SK-N-SH (cell line): ENCODE measurements around the gene SCNN1A. TPM values are rescaled to one million over a fixed set of nuclear protein-coding genes. Genes with fewer than 3 reads are reported as not detected.

Experiments used
- CTCF ChIA-PET: fragments of 300-600, 350-600 bp; formaldehyde crosslinking; extraction: SDS; loops from one replicate; lab custom pipeline; 2021; lab: Yijun Ruan, JAX
- POLR2A ChIA-PET: fragments of 350-600 bp; sonication (Branson Sonifier 250); formaldehyde crosslinking; extraction: SDS; loops from one replicate; lab custom pipeline; 2020; ENCODE audit warnings: antibody characterized with exemption, inconsistent platforms; lab: Yijun Ruan, JAX
- DNase-seq: peaks from one replicate; pipeline ENCODE4 v3.0.0; 2012
- H2AFZ ChIP-seq: fragments of 200-600 bp; sonication (generic); 2 replicates; pipeline ENCODE4 v1.8.1; 2016; ENCODE audit warnings: antibody characterized with exemption, mild to moderate bottlenecking, low read depth
- H3F3A ChIP-seq: fragments of 200-600 bp; sonication (generic); replicated peaks from 2 replicates; pipeline ENCODE3; 2016; ENCODE audit warnings: antibody characterized with exemption, mild to moderate bottlenecking; ENCODE audit not compliant: insufficient read depth
- H3K27ac ChIP-seq, 2 experiments: fragments of 200-500 bp in 1 of 2; fragments of 200-600 bp in 1 of 2; sonication (Bioruptor generic) in 1 of 2; sonication (generic), shearing (Covaris generic) in 1 of 2; 2 replicates each; pipeline versions ENCODE4 v1.5.1 to v1.6.1; 2014 to 2016; ENCODE audit warnings: low read depth in 2 of 2, inconsistent platforms in 1 of 2, low read length in 1 of 2, mild to moderate bottlenecking in 1 of 2, mixed read lengths in 1 of 2
- H3K27me3 ChIP-seq: fragments of 200-600 bp; sonication (generic), shearing (Covaris generic); 2 replicates; pipeline ENCODE4 v1.6.1; 2016; ENCODE audit warnings: mixed run types; ENCODE audit not compliant: insufficient read depth
- H3K36me3 ChIP-seq, 2 experiments: fragments of 200-500 bp in 1 of 2; fragments of 200-600 bp in 1 of 2; sonication (Bioruptor generic) in 1 of 2; sonication (generic) in 1 of 2; replicated peaks in 1 of 2; 2 replicates each; pipeline versions ENCODE3 to v1.5.1; 2014 to 2016; ENCODE audit warnings: low read length in 1 of 2, mild to moderate bottlenecking in 1 of 2; ENCODE audit not compliant: insufficient read depth in 2 of 2, control insufficient read depth in 1 of 2
- H3K4me1 ChIP-seq, 2 experiments: fragments of 200-500 bp in 1 of 2; fragments of 200-600 bp in 1 of 2; sonication (Bioruptor generic) in 1 of 2; sonication (generic), shearing (Covaris generic) in 1 of 2; 2 replicates each; pipeline versions ENCODE4 v1.5.1 to v1.6.1; 2014 to 2016; ENCODE audit warnings: low read depth in 1 of 2, low read length in 1 of 2, mixed run types in 1 of 2; ENCODE audit not compliant: insufficient read depth in 2 of 2, control insufficient read depth in 1 of 2
- H3K4me2 ChIP-seq: fragments of 200-600 bp; sonication (generic), shearing (Covaris generic); 2 replicates; pipeline ENCODE4 v1.6.1; 2017; ENCODE audit warnings: mixed run types
- H3K4me3 ChIP-seq, 2 experiments: fragments of 200-500 bp in 1 of 2; fragments of 200-600 bp in 1 of 2; sonication (Bioruptor generic) in 1 of 2; sonication (generic), shearing (Covaris generic) in 1 of 2; 2 replicates each; pipeline versions ENCODE4 v1.5.1 to v1.8.1; 2014 to 2016; ENCODE audit warnings: low read depth in 2 of 2, inconsistent platforms in 1 of 2, low read length in 1 of 2, mild to moderate bottlenecking in 1 of 2, mixed read lengths in 1 of 2, moderate library complexity in 1 of 2
- H3K79me2 ChIP-seq: fragments of 200-600 bp; sonication (generic); 2 replicates; pipeline ENCODE4 v1.8.1; 2017; ENCODE audit warnings: mild to moderate bottlenecking; ENCODE audit not compliant: insufficient read depth
- H3K9ac ChIP-seq: fragments of 200-600 bp; sonication (generic); 2 replicates; pipeline ENCODE4 v1.6.1; 2017; ENCODE audit warnings: mixed run types
- H3K9me2 ChIP-seq: fragments of 200-600 bp; sonication (generic); 2 replicates; pipeline ENCODE4 v1.6.1; 2017; ENCODE audit warnings: mixed run types
- H3K9me3 ChIP-seq: fragments of 200-600 bp; sonication (generic); 2 replicates; pipeline ENCODE4 v1.6.1; 2017; ENCODE audit warnings: mixed run types, mild to moderate bottlenecking, moderate library complexity
- H4K20me1 ChIP-seq: fragments of 200-600 bp; sonication (generic); 2 replicates; pipeline ENCODE4 v1.6.1; 2017; ENCODE audit warnings: mild to moderate bottlenecking, mixed run types; ENCODE audit not compliant: insufficient read depth
- ELF1 ChIP-seq: IDR thresholded peaks from 2 replicates; pipeline ENCODE4 v1.4.0; 2012
- EP300 ChIP-seq, 2 experiments: IDR thresholded peaks; 2 replicates each; pipeline versions ENCODE4 v1.4.0 to v1.6.1; 2012; ENCODE audit warnings: borderline replicate concordance in 1 of 2, low read depth in 1 of 2, low read length in 1 of 2
- FOSL2 ChIP-seq: IDR thresholded peaks from 2 replicates; pipeline ENCODE4 v1.4.0; 2012; ENCODE audit warnings: low read depth, mild to moderate bottlenecking, moderate library complexity, borderline replicate concordance
- FOXJ3 ChIP-seq: sonication (generic); formaldehyde crosslinking; IDR thresholded peaks from 2 replicates; pipeline ENCODE4 v1.5.1; 2020; ENCODE audit warnings: mild to moderate bottlenecking, missing genetic modification reagents
- GABPA ChIP-seq: IDR thresholded peaks from 2 replicates; pipeline ENCODE4 v1.4.0; 2012; ENCODE audit warnings: low read depth, mild to moderate bottlenecking
- JUND ChIP-seq: IDR thresholded peaks from 2 replicates; pipeline ENCODE4 v1.4.0; 2012
- NFIC ChIP-seq: IDR thresholded peaks from 2 replicates; pipeline ENCODE4 v1.4.0; 2012; ENCODE audit warnings: borderline replicate concordance
- RAD21 ChIP-seq: IDR thresholded peaks from 2 replicates; pipeline ENCODE4 v1.6.1; 2012; ENCODE audit warnings: mild to moderate bottlenecking, low read length
- RCOR1 ChIP-seq: fragments of 150-350 bp; IDR thresholded peaks from 2 replicates; pipeline ENCODE4 v1.6.1; 2017; ENCODE audit warnings: antibody characterized with exemption, low read length
- REST ChIP-seq: IDR thresholded peaks from 2 replicates; pipeline ENCODE4 v1.6.1; 2012; ENCODE audit warnings: mild to moderate bottlenecking, low read depth, low read length, moderate library complexity
- TAF1 ChIP-seq: IDR thresholded peaks from 2 replicates; pipeline ENCODE4 v1.6.1; 2012; ENCODE audit warnings: low read depth, mild to moderate bottlenecking, low read length, moderate library complexity, borderline replicate concordance
- TEAD4 ChIP-seq: IDR thresholded peaks from 2 replicates; pipeline ENCODE4 v1.4.0; 2012; ENCODE audit warnings: mild to moderate bottlenecking, borderline replicate concordance; ENCODE audit not compliant: insufficient read depth
- WGBS: methylation state at CpG from one replicate; pipeline ENCODE4 v1.1.6; 2017; ENCODE audit warnings: low lambda C conversion rate; 5-methylcytosine and 5-hydroxymethylcytosine counted together
- polyA plus RNA-seq, 3 experiments: library from polyadenylated mRNA; depleted of rRNA; stranded (reverse); fragments of >200 nt; gene quantifications; 2 replicates each; pipeline ENCODE4 v1.2.3, GENCODE V29; 2012
- TF ChIP-seq, protein P1 (sequence below): fragments of 150-350 bp; IDR thresholded peaks from 2 replicates; pipeline ENCODE4 v1.6.1; 2017; ENCODE audit warnings: antibody characterized with exemption, low read length, low read depth, borderline replicate concordance

Gene SCNN1A
- polyA plus RNA-seq, 1 of the 3 experiments (the other 2 are of a cell fraction): 1.6 TPM

DNA sequence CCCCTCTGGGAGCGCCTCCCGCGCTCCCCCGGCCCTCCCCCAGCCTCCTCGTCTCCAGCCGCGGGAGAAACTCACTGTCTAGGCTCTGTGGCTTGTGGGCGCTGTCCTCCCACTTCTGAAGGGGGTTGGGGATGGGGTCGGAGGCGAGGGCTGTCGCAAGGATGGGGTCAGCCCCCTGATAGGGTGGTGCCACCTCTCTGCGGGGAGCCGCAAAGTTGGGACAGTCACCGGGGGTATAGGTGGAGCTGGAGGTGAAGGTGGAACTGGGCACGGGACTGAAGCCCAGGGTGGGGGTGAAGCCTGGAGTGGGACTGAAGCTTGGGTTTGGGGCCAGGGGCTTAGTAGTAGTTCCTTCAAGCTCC, 45.7 kb downstream of the SCNN1A start:
- H4K20me1 ChIP-seq: 0 out of 2 replicates have a peak, but pooled peaks cover 5% of the 10 kb centered on the region
- peaks cover 40% of the 10 kb centered on the region for H3K79me2 ChIP-seq
- CTCF ChIA-PET: no interaction called here
- no peaks in the 10 kb centered on the region for H3K27me3 ChIP-seq
- H3K4me1 ChIP-seq: peaks cover 3 to 30% of the 10 kb centered on the region in 2 experiments; a peak in 3 of 4 replicates
- POLR2A ChIA-PET: no interaction called here
- DNase-seq: no peak
- no peak overlapping the region for H3K4me3 ChIP-seq
- no peak overlapping the region for H3K4me2 ChIP-seq
- H3K9me3 ChIP-seq: no peaks in the 10 kb centered on the region
- no peak overlapping the region for H2AFZ ChIP-seq
- H3K9ac ChIP-seq: no peak overlapping the region
- H3K27ac ChIP-seq: no peak overlapping the region
- no peaks in the 10 kb centered on the region for H3K9me2 ChIP-seq
- peaks cover 59% of the 10 kb centered on the region for H3F3A ChIP-seq
- WGBS: 85% methylated on average over 11 of the region's 15 CpGs
- TF ChIP-seq REST (no peak), RCOR1 (no peak), NFIC (no peak), FOSL2 (no peak), RAD21 (no peak), TEAD4 (no peak), FOXJ3 (CRISPR knock-in tag) (no peak), EP300 (IDR thresholded peaks at IDR 0.05; ENCODE audit: borderline replicate concordance in 1 of 2, low read depth in 1 of 2, low read length in 1 of 2) (no peak), ELF1 (no peak), JUND (no peak)
- H3K36me3 ChIP-seq: peaks cover 41 to 58% of the 10 kb centered on the region in 2 experiments

GRCh38 chr12:6328945-6329702, 46.2 kb downstream of the SCNN1A start:
- peaks cover 34% of the 10 kb centered on the region for H3K79me2 ChIP-seq
- CTCF ChIA-PET: interaction anchor here (0.6 kb wide), 1 partner anchor 116 kb away, joined by 3 read pairs; no protein-coding TSS in a partner anchor
- peaks cover 36 to 58% of the 10 kb centered on the region in 2 experiments for H3K36me3 ChIP-seq
- peaks cover 0 to 29% of the 10 kb centered on the region in 2 experiments; a peak in 3 of 4 replicates for H3K4me1 ChIP-seq
- H3K4me2 ChIP-seq: no peak overlapping the region
- no peak for TF ChIP-seq RAD21
- TF ChIP-seq TAF1: no peak
- TF ChIP-seq, protein P1, sequence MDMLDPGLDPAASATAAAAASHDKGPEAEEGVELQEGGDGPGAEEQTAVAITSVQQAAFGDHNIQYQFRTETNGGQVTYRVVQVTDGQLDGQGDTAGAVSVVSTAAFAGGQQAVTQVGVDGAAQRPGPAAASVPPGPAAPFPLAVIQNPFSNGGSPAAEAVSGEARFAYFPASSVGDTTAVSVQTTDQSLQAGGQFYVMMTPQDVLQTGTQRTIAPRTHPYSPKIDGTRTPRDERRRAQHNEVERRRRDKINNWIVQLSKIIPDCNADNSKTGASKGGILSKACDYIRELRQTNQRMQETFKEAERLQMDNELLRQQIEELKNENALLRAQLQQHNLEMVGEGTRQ: no peak
- no peak for TF ChIP-seq NFIC
- no peak for TF ChIP-seq GABPA
- TF ChIP-seq, all 33 proteins: peak for 0
- WGBS: 92% methylated on average over 55 of the region's 75 CpGs
- H3F3A ChIP-seq: peaks cover 59% of the 10 kb centered on the region
- no peaks in the 10 kb centered on the region for H3K9me3 ChIP-seq
- no peak overlapping the region for H3K27ac ChIP-seq
- H3K4me3 ChIP-seq: no peak overlapping the region
- H3K27me3 ChIP-seq: no peaks in the 10 kb centered on the region
- no peak overlapping the region for H2AFZ ChIP-seq
- DNase-seq: no peak
- POLR2A ChIA-PET: no interaction called here
- H3K9ac ChIP-seq: no peak overlapping the region
- no peaks in the 10 kb centered on the region for H3K9me2 ChIP-seq
- 0 out of 2 replicates have a peak, but pooled peaks cover 5% of the 10 kb centered on the region for H4K20me1 ChIP-seq
